Measurements from ENCODE around the gene LSP1. TPM values are rescaled to one million over a fixed set of nuclear protein-coding genes. Genes with fewer than 3 reads are reported as not detected.

The LSP1 gene
- total and polyA plus RNA-seq, 2 donors from 2014 or later, result 8.4 to 26.1 TPM

- Histone ChIP-seq H3K9me3 (ENCODE audit: control insufficient read depth in 2 of 3, insufficient read depth in 1 of 3, low read length in 3 of 3) (no peaks in the 10 kb centered on the region), H3K4me1 (ENCODE audit: control insufficient read depth in 2 of 3, insufficient read depth in 2 of 3, low read depth in 1 of 3, low read length in 3 of 3) (no peaks in the 10 kb centered on the region), H3K27me3 (ENCODE audit: control insufficient read depth, insufficient read depth, low read length) (no peaks in the 10 kb centered on the region), H3K4me3 (ENCODE audit: low read length in 3 of 3) (no peak overlapping the region), H3K36me3 (ENCODE audit: control insufficient read depth in 2 of 3, insufficient read depth in 3 of 3, low read length in 3 of 3) (no peaks in the 10 kb centered on the region), H3K27ac (ENCODE audit: low read depth in 2 of 2, low read length in 2 of 2) (no peak overlapping the region), H3K9ac (ENCODE audit: low read length in 3 of 3) (no peak overlapping the region)
- no peak for TF ChIP-seq CTCF (IDR thresholded peaks at IDR 0.05; ENCODE audit: borderline replicate concordance, extremely low read depth, insufficient read depth)
- no peak for FAIRE-seq
- DNase-seq, result no peak
- intact Hi-C loops (cut with DNase I), result no loop called here
Observed at GRCh38 chr11:1920128-1920908, 67.4 kb downstream of the LSP1 start.

GRCh38 chr11:1920909-1921573, 68.2 kb downstream of the LSP1 start:
- H3K27me3 ChIP-seq (ENCODE audit: control insufficient read depth, insufficient read depth, low read length), result no peaks in the 10 kb centered on the region
- intact Hi-C loops (cut with DNase I), result no loop called here
- TF ChIP-seq CTCF (IDR thresholded peaks at IDR 0.05; ENCODE audit: borderline replicate concordance, extremely low read depth, insufficient read depth), result no peak
- H3K27ac ChIP-seq (ENCODE audit: low read depth in 2 of 2, low read length in 2 of 2), result no peak overlapping the region
- H3K9ac ChIP-seq (ENCODE audit: low read length in 3 of 3), result no peak overlapping the region
- no peak overlapping the region for H3K4me3 ChIP-seq (ENCODE audit: low read length in 3 of 3)
- H3K9me3 ChIP-seq (ENCODE audit: control insufficient read depth in 2 of 3, insufficient read depth in 1 of 3, low read length in 3 of 3), result no peaks in the 10 kb centered on the region
- H3K36me3 ChIP-seq (ENCODE audit: control insufficient read depth in 2 of 3, insufficient read depth in 3 of 3, low read length in 3 of 3), result no peaks in the 10 kb centered on the region
- FAIRE-seq (no peak), DNase-seq (peak in 2 of 5 donors; percentile 48 to 70)
- no peaks in the 10 kb centered on the region for H3K4me1 ChIP-seq (ENCODE audit: control insufficient read depth in 2 of 3, insufficient read depth in 2 of 3, low read depth in 1 of 3, low read length in 3 of 3)

GRCh38 chr11:1921574-1922141, 68.8 kb downstream of the LSP1 start:
- no peak for TF ChIP-seq CTCF (IDR thresholded peaks at IDR 0.05; ENCODE audit: borderline replicate concordance, extremely low read depth, insufficient read depth)
- H3K36me3 ChIP-seq (ENCODE audit: control insufficient read depth in 2 of 3, insufficient read depth in 3 of 3, low read length in 3 of 3), result no peaks in the 10 kb centered on the region
- intact Hi-C loops (cut with DNase I), result no loop called here
- no peak for DNase-seq
- H3K27ac ChIP-seq (ENCODE audit: low read depth in 2 of 2, low read length in 2 of 2), result no peak overlapping the region
- no peak for FAIRE-seq
- no peak overlapping the region for H3K4me3 ChIP-seq (ENCODE audit: low read length in 3 of 3)
- H3K9ac ChIP-seq (ENCODE audit: low read length in 3 of 3), result no peak overlapping the region
- no peaks in the 10 kb centered on the region for H3K4me1 ChIP-seq (ENCODE audit: control insufficient read depth in 2 of 3, insufficient read depth in 2 of 3, low read depth in 1 of 3, low read length in 3 of 3)
- H3K27me3 ChIP-seq (ENCODE audit: control insufficient read depth, insufficient read depth, low read length), result no peaks in the 10 kb centered on the region
- H3K9me3 ChIP-seq (ENCODE audit: control insufficient read depth in 2 of 3, insufficient read depth in 1 of 3, low read length in 3 of 3), result no peaks in the 10 kb centered on the region
